ENCODE measurements around the gene ARL8A. TPM values are rescaled to one million over a fixed set of nuclear protein-coding genes. Genes with fewer than 3 reads are reported as not detected.
"Not testable (repeated sequence)": the region's sequence is repeated elsewhere in the genome, so short reads cannot be mapped to it uniquely, and the experiment has no call there.

ARL8A gene
- total RNA-seq, 4 donors from 2014 or later, result 21.2 to 31.3 (median 23.1) TPM

GRCh38 chr1:202186327-202186726, 41.8 kb upstream of the ARL8A start:
- Histone ChIP-seq H3K27me3 (peaks cover 0 to 90% (median 0%) of the 10 kb centered on the region in 4 donors), H3K36me3 (no peaks in the 10 kb centered on the region), H3K4me3 (no peak overlapping the region), H3K9me3 (no peaks in the 10 kb centered on the region), H3K27ac (no peak overlapping the region), H3K4me1 (peaks cover 0 to 8% (median 0%) of the 10 kb centered on the region in 3 donors)
- TF ChIP-seq POLR2A (IDR thresholded peaks at IDR 0.05) (no peak), CTCF (IDR thresholded peaks at IDR 0.05) (no peak)
- intact Hi-C loops (cut with DNase I), result loop anchor here (5.0 to 10.0 kb wide), 2 partner anchors 131 to 528 kb away; partner anchors contain the start of gene SYT2
- DNase-seq, result no peak
- WGBS, 2 donors, result 75% methylated on average over 6 of the region's 7 CpGs; no CpG with 5 or more reads in 1 of the 2 donors

GRCh38 chr1:202184750-202185460, 40.4 kb upstream of the ARL8A start:
- H3K9me3 ChIP-seq, result no peaks in the 10 kb centered on the region
- no peak for DNase-seq
- peaks cover 0 to 96% (median 0%) of the 10 kb centered on the region in 4 donors for H3K27me3 ChIP-seq

GRCh38 chr1:202182040-202182877, 37.7 kb upstream of the ARL8A start:
- no peak for DNase-seq
- Histone ChIP-seq H3K27ac (no peak overlapping the region), H3K9me3 (no peaks in the 10 kb centered on the region), H3K4me1 (peaks cover 0 to 8% (median 0%) of the 10 kb centered on the region in 3 donors), H3K27me3 (peaks cover 0 to 85% (median 0%) of the 10 kb centered on the region in 4 donors), H3K4me3 (no peak overlapping the region), H3K36me3 (no peaks in the 10 kb centered on the region)
- intact Hi-C loops (cut with DNase I), result loop anchor here (10.0 kb wide), 1 partner anchor 533 kb away; the partner anchor contains the start of gene SYT2
- no peak for TF ChIP-seq CTCF (IDR thresholded peaks at IDR 0.05)
- TF ChIP-seq POLR2A (IDR thresholded peaks at IDR 0.05), result no peak
- 91 to 93% methylated on average over 5 to 8 of the region's 8 CpGs for WGBS, 2 donors

More at GRCh38 chr1:202184750-202185460, 40.4 kb upstream of the ARL8A start:
- Histone ChIP-seq H3K36me3 (no peaks in the 10 kb centered on the region), H3K4me3 (no peak overlapping the region), H3K4me1 (peaks cover 0 to 8% (median 0%) of the 10 kb centered on the region in 3 donors), H3K27ac (no peak overlapping the region)
- TF ChIP-seq POLR2A (IDR thresholded peaks at IDR 0.05) (no peak), CTCF (IDR thresholded peaks at IDR 0.05) (peak; percentile 56 to 83 (median 71))
- intact Hi-C loops (cut with DNase I), result loop anchor here (5.0 to 10.0 kb wide), 2 partner anchors 132 to 530 kb away; partner anchors contain the start of gene SYT2
- 2 to 30% methylated on average over 4 to 8 of the region's 19 CpGs for WGBS, 2 donors

GRCh38 chr1:202181586-202181985, 37.0 kb upstream of the ARL8A start:
- intact Hi-C loops (cut with DNase I), result loop anchor here (10.0 kb wide), 1 partner anchor 533 kb away; the partner anchor contains the start of gene SYT2
- WGBS, 2 donors, result 80 to 100% methylated on average over 1 to 2 of the region's 7 CpGs

DNA sequence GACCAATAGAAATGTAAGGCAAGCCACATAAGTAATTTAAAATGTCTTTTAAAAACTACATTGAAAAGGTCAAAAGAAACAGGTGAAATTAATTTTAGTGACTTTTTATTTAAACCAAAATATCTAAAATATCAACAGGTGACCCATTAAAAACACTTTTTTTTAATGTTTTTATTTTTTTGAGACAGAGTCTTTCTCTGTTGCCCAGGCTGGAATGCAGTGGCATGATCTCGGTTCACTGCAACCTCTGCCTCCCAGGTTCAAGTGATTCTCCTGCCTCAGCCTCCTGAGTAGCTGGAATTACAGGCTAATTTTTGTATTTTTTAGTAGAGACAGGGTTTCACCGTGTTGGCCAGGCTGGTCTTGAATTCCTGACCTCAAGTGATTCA, 36.2 kb upstream of the ARL8A start:
- intact Hi-C loops (cut with DNase I), result loop anchor here (10.0 kb wide), 1 partner anchor 534 kb away; the partner anchor contains the start of gene SYT2

More at GRCh38 chr1:202181586-202181985, 37.0 kb upstream of the ARL8A start:
- Histone ChIP-seq H3K36me3 (no peaks in the 10 kb centered on the region), H3K4me1 (peaks cover 0 to 8% (median 0%) of the 10 kb centered on the region in 3 donors), H3K9me3 (no peaks in the 10 kb centered on the region), H3K27ac (no peak overlapping the region), H3K27me3 (peaks cover 0 to 78% (median 0%) of the 10 kb centered on the region in 4 donors), H3K4me3 (no peak overlapping the region)
- TF ChIP-seq CTCF (IDR thresholded peaks at IDR 0.05) (no peak), POLR2A (IDR thresholded peaks at IDR 0.05) (no peak)
- DNase-seq, result no peak

More for the DNA sequence above, 36.2 kb upstream of the ARL8A start:
- H3K9me3 ChIP-seq, H3K36me3 ChIP-seq, H3K4me1 ChIP-seq, H3K27ac ChIP-seq, H3K4me3 ChIP-seq, DNase-seq: not testable (repeated sequence)
- H3K27me3 ChIP-seq, result peaks cover 0 to 70% (median 0%) of the 10 kb centered on the region in 4 donors
- 62 to 69% methylated on average over 2 of the region's 2 CpGs for WGBS, 2 donors

Measured in esophagus squamous epithelium (tissue), 5 donors.